ENCODE data around the gene FCN2. TPM values are rescaled to one million over a fixed set of nuclear protein-coding genes. Genes with fewer than 3 reads are reported as not detected.

The FCN2 gene
- total RNA-seq (1 to 10 TPM in 4 of 7 donors, under 1 TPM in 2, not detected in 1; 0.65 to 7.6 (median 1.9) TPM), polyA plus RNA-seq (1 to 10 TPM in 2 of 3 donors, under 1 TPM in 1; 0.38 to 3.7 (median 1.0) TPM)
- long read RNA-seq, donor 1, partial matches to known transcripts: 0 of 6 reads
- long read RNA-seq, donor 1, other reads (novel, unspliced or antisense): 6 of 6 reads
- long read RNA-seq, donor 2: 0 reads

DNA sequence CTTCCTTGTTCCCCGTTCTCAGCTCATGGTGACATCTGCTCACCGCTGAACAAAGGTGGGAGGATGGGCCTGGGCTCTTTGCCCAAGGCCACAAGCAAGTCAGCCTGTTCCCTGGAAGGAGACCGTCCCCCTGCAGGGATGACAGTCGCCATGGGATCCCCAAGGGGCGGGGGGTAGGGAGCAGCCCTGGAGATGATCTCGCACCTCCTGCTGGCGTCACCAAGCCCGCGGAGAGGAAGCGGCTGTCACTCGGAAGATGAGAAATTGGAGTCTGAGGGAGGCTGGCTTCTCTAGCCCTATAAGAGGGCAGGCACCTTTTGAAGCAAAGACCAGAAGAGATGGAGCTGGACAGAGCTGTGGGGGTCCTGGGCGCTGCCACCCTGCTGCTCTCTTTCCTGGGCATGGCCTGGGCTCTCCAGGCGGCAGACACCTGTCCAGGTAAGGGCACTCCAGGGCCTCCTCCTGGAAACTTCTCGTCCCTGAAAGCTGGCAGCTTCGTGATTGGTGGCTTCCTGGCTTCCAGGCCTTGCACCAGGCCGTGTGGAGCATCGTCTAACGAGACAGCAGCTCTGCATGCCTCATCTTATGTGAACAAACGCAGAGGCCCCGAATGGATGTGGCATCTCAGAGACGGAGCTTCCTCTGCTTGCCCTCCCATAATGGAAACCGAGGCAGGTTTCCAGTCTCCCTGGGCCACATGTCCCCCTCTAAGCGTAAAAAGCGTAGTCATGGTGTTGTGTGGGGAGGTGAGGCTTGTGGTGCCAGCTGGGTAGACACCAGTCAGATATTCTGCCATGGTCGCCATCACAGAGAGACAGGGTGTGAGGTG, at the start of gene FCN2:
Gene FCN2 (plus strand): TSS at position 327 of the 829 bp plus-strand sequence. CDS start 12 bp downstream, at position 339.
- no peak for DNase-seq
- 70 to 82% (median 73%) methylated on average over 25 of the region's 25 CpGs for WGBS, 5 donors

DNA sequence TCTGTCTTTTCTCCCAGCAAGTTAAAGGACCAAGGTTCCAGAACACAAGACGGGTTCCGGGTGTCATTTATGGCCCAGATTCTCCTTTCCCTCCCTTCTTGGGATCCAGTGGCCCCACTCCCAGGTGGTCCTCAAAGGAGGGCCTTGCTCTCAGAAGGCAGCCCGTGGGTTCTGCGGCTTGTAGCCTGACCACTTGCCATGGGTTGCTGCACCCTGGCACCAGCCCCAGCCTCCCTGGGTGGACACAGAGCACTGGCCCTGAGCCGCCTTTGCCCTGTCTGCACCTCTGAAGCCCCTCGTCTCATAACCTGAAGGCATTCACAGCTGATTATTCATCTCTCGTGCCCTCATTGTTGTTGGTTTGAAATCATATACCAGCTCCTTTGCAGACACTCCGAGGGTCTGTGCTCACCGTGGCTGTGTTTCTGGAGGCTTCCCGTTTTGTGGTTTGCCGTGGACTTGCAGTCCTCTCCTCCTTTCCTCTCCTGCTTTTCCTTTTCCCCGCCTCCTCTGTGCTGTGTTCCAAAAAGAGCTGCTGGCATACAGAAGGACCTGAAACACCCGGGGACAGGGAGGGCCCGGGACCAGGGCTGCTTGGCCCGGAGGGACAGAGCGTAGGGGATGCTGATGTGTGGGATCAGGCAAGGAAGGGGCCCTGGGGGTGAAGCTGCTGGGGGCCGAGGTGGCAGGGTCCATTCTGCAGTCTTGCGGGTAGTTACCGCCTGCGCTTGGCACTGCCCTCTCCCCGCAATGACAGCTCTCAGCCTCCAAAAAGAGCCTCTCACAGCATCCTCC, 49.5 kb upstream of the FCN2 start:
- Histone ChIP-seq H3K27ac (no peak overlapping the region), H3K4me3 (no peak overlapping the region), H3K27me3 (replicated peaks in 1 of 7) (no peaks in the 10 kb centered on the region), H3K36me3 (peaks cover 0 to 69% (median 0%) of the 10 kb centered on the region in 6 donors), H3K4me1 (no peaks in the 10 kb centered on the region), H3K9me3 (no peaks in the 10 kb centered on the region)
- intact Hi-C loops (cut with DNase I; ENCODE audit: low total_unique reads): no loop called here
- TF ChIP-seq POLR2A (IDR thresholded peaks at IDR 0.05) (no peak), POLR2AphosphoS5 (IDR thresholded peaks at IDR 0.05) (no peak)
- TF ChIP-seq, protein P1, sequence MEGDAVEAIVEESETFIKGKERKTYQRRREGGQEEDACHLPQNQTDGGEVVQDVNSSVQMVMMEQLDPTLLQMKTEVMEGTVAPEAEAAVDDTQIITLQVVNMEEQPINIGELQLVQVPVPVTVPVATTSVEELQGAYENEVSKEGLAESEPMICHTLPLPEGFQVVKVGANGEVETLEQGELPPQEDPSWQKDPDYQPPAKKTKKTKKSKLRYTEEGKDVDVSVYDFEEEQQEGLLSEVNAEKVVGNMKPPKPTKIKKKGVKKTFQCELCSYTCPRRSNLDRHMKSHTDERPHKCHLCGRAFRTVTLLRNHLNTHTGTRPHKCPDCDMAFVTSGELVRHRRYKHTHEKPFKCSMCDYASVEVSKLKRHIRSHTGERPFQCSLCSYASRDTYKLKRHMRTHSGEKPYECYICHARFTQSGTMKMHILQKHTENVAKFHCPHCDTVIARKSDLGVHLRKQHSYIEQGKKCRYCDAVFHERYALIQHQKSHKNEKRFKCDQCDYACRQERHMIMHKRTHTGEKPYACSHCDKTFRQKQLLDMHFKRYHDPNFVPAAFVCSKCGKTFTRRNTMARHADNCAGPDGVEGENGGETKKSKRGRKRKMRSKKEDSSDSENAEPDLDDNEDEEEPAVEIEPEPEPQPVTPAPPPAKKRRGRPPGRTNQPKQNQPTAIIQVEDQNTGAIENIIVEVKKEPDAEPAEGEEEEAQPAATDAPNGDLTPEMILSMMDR (IDR thresholded peaks at IDR 0.05 in 8 of 11, conservative IDR thresholded peaks at IDR 0.05 in 3 of 11): no peak
- DNase-seq: no peak
- 76 to 93% (median 88%) methylated on average over 21 of the region's 21 CpGs for WGBS, 5 donors

More for the DNA sequence above, at the start of gene FCN2:
- peaks cover 0 to 31% (median 0%) of the 10 kb centered on the region in 7 donors for H3K27me3 ChIP-seq (replicated peaks in 1 of 7)
- no peaks in the 10 kb centered on the region for H3K36me3 ChIP-seq
- intact Hi-C loops (cut with DNase I; ENCODE audit: low total_unique reads): no loop called here
- TF ChIP-seq POLR2AphosphoS5 (IDR thresholded peaks at IDR 0.05) (no peak), POLR2A (IDR thresholded peaks at IDR 0.05) (no peak)
- H3K9me3 ChIP-seq: no peaks in the 10 kb centered on the region
- no peaks in the 10 kb centered on the region for H3K4me1 ChIP-seq
- no peak within 1 kb of the TSS for H3K4me3 ChIP-seq
- H3K27ac ChIP-seq: no peak within 1 kb of the TSS

DNA sequence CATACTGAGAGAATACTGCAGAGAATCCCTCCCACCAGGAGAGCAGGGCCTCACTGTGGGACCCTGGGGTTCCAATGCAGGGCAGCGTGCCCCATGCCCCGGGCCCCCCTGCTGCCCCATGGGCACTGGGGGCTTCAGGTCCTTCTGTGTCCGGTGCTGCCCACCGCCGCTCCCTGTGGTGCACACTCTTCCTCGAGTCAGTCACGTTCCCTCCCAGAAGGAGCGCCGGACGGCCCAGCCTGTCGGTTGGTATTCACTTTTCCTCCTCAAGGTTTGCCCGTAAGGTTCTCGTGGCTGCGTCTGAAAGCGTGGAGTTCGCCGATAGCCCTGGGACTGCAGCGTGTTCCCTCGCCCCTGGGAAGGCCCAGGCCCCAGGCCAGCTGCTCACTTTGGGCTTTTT, 48.1 kb upstream of the FCN2 start:
- no peak for DNase-seq
- Histone ChIP-seq H3K27me3 (replicated peaks in 1 of 7) (no peaks in the 10 kb centered on the region), H3K4me3 (no peak overlapping the region), H3K4me1 (no peaks in the 10 kb centered on the region), H3K36me3 (peaks cover 0 to 67% (median 2%) of the 10 kb centered on the region in 6 donors), H3K27ac (no peak overlapping the region), H3K9me3 (no peaks in the 10 kb centered on the region)
- TF ChIP-seq POLR2A (IDR thresholded peaks at IDR 0.05) (no peak), POLR2AphosphoS5 (IDR thresholded peaks at IDR 0.05) (no peak)
- TF ChIP-seq, protein P1 (IDR thresholded peaks at IDR 0.05 in 8 of 11, conservative IDR thresholded peaks at IDR 0.05 in 3 of 11): no peak
- intact Hi-C loops (cut with DNase I; ENCODE audit: low total_unique reads): no loop called here
- 92 to 97% (median 93%) methylated on average over 10 to 19 of the region's 19 CpGs for WGBS, 5 donors

DNA sequence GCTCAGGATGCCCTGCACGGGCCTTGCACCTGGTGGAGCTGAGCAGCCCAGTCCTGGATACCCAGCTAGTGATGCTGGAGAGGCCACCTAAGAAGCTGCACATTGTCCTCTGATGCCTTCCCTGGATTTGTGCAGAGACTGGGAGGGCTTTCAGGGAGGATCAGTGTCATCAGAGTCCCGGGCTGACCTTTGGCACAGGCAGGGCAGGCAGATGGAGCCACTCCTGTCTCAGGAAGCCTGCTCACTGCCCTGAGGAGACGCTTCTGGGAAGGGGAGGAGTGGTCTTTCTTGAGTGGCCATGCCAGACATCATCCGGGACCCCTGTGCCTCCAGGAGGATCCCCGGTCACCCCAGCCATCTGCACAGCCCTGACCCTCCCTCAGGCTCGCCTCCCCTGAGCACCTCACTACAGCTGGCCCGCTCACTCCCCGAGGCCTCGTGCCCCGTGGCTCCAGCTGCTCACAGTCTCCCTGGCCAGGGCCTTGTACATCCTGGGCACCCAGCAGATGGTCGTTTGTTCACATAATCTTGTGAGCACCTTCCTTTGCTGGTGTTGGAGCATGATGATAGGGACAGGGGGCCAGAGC, 47.2 kb upstream of the FCN2 start:
- 72 to 88% (median 81%) methylated on average over 10 to 11 of the region's 11 CpGs for WGBS, 5 donors
- H3K9me3 ChIP-seq: no peaks in the 10 kb centered on the region
- no peak for DNase-seq
- peaks cover 0 to 65% (median 2%) of the 10 kb centered on the region in 6 donors for H3K36me3 ChIP-seq
- H3K27ac ChIP-seq: no peak overlapping the region
- intact Hi-C loops (cut with DNase I; ENCODE audit: low total_unique reads): no loop called here
- no peaks in the 10 kb centered on the region for H3K4me1 ChIP-seq
- H3K27me3 ChIP-seq (replicated peaks in 1 of 7): no peaks in the 10 kb centered on the region
- H3K4me3 ChIP-seq: no peak overlapping the region
- no peak for TF ChIP-seq POLR2A (IDR thresholded peaks at IDR 0.05)
- TF ChIP-seq, protein P1 (IDR thresholded peaks at IDR 0.05 in 8 of 11, conservative IDR thresholded peaks at IDR 0.05 in 3 of 11): no peak
- no peak for TF ChIP-seq POLR2AphosphoS5 (IDR thresholded peaks at IDR 0.05)
